ENCODE results near the gene SLC7A6. TPM values are rescaled to one million over a fixed set of nuclear protein-coding genes. Genes with fewer than 3 reads are reported as not detected.

Gene SLC7A6
- total and polyA plus RNA-seq, 2 of the 13 experiments (the other 11 are each of a cell fraction or from before 2014, with no cell fraction given), result 35.8 to 70.8 TPM

- TF ChIP-seq, protein P1, sequence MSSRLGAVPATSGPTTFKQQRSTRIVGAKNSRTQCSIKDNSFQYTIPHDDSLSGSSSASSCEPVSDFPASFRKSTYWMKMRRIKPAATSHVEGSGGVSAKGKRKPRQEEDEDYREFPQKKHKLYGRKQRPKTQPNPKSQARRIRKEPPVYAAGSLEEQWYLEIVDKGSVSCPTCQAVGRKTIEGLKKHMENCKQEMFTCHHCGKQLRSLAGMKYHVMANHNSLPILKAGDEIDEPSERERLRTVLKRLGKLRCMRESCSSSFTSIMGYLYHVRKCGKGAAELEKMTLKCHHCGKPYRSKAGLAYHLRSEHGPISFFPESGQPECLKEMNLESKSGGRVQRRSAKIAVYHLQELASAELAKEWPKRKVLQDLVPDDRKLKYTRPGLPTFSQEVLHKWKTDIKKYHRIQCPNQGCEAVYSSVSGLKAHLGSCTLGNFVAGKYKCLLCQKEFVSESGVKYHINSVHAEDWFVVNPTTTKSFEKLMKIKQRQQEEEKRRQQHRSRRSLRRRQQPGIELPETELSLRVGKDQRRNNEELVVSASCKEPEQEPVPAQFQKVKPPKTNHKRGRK (CRISPR knock-in tag; IDR thresholded peaks at IDR 0.05), result no peak
- TF ChIP-seq KMT2A (CRISPR knock-in tag; IDR thresholded peaks at IDR 0.05) (no peak), ZNF678 (CRISPR knock-in tag; IDR thresholded peaks at IDR 0.05) (no peak), ZNF615 (CRISPR knock-in tag; IDR thresholded peaks at IDR 0.05; ENCODE audit: borderline replicate concordance) (no peak), ZBTB3 (CRISPR knock-in tag; IDR thresholded peaks at IDR 0.05; ENCODE audit: borderline replicate concordance, low read depth) (no peak), SRSF1 (optimal IDR thresholded peaks at IDR 0.05; ENCODE audit: low read depth, low read length) (peak; percentile 74), TARDBP (CRISPR knock-in tag; IDR thresholded peaks at IDR 0.05) (0 out of 2 replicates have a peak, but pooled peaks have one; percentile 2), ZBTB33 (CRISPR knock-in tag; IDR thresholded peaks at IDR 0.05) (peak; percentile 58), PTBP1 (IDR thresholded peaks at IDR 0.05; ENCODE audit: low read depth, low read length, poor library complexity, severe bottlenecking) (no peak), IKZF4 (CRISPR knock-in tag; IDR thresholded peaks at IDR 0.05; ENCODE audit: borderline replicate concordance, low read depth, not compliant biosample characterization) (no peak), ZNF333 (CRISPR knock-in tag; IDR thresholded peaks at IDR 0.05; ENCODE audit: borderline replicate concordance) (peak; percentile 56; the same call in 1 of the 2 replicates), ZBTB46 (CRISPR knock-in tag; IDR thresholded peaks at IDR 0.05; ENCODE audit: borderline replicate concordance) (no peak), ZNF441 (CRISPR knock-in tag; IDR thresholded peaks at IDR 0.05; ENCODE audit: borderline replicate concordance) (0 out of 2 replicates have a peak, but pooled peaks have one; percentile 29), MEIS2 (CRISPR knock-in tag; IDR thresholded peaks at IDR 0.05) (no peak), HES4 (CRISPR knock-in tag; IDR thresholded peaks at IDR 0.05; ENCODE audit: borderline replicate concordance) (0 out of 2 replicates have a peak, but pooled peaks have one; percentile 70), ZMAT3 (CRISPR knock-in tag; conservative IDR thresholded peaks at IDR 0.05) (peak; percentile 34; the same call in 1 of the 2 replicates), PHB2 (IDR thresholded peaks at IDR 0.05; ENCODE audit: partially characterized antibody) (no peak), MTA3 (CRISPR knock-in tag; IDR thresholded peaks at IDR 0.05) (0 out of 2 replicates have a peak, but pooled peaks have one; percentile 62), SMAD9 (CRISPR knock-in tag; IDR thresholded peaks at IDR 0.05) (0 out of 2 replicates have a peak, but pooled peaks have one; percentile 38), NFAT5 (CRISPR knock-in tag; IDR thresholded peaks at IDR 0.05) (0 out of 2 replicates have a peak, but pooled peaks have one; percentile 30)
These were observed 26.3 kb upstream of the SLC7A6 start (continued) for GRCh38 chr16:68238029-68238345.
